ENCODE results near the gene SV2B.

Gene SV2B

GRCh38 chr15:91320101-91320500 lies 220.0 kb downstream of the SV2B start:
- Histone ChIP-seq H2BK12ac (ENCODE audit: low read length) (no peak overlapping the region), H3K27me3 (ENCODE audit: insufficient read depth, low read length) (no peaks in the 10 kb centered on the region), H3K27ac (ENCODE audit: low read depth, low read length) (no peak overlapping the region), H3K4me3 (ENCODE audit: low read depth, low read length) (no peak overlapping the region), H2BK120ac (ENCODE audit: insufficient read depth, low read length, poor library complexity) (no peak overlapping the region), H3K4me1 (ENCODE audit: control insufficient read depth in 1 of 2, insufficient read depth in 2 of 2, low read length in 2 of 2) (no peaks in the 10 kb centered on the region), H3K79me2 (ENCODE audit: control insufficient read depth, insufficient read depth, low read length, poor library complexity) (no peaks in the 10 kb centered on the region), H3K36me3 (ENCODE audit: control insufficient read depth in 1 of 2, insufficient read depth in 2 of 2, low read length in 2 of 2) (no peaks in the 10 kb centered on the region), H3K4me2 (ENCODE audit: low read length) (no peak overlapping the region), H4K91ac (ENCODE audit: low read depth, low read length) (no peak overlapping the region), H4K12ac (ENCODE audit: low read depth, low read length) (no peak overlapping the region), H2AK5ac (ENCODE audit: low read length) (no peak overlapping the region), H2AFZ (ENCODE audit: insufficient read depth, low read length, poor library complexity) (no peak overlapping the region), H3K79me1 (ENCODE audit: low read length) (no peaks in the 10 kb centered on the region), H3K4ac (ENCODE audit: low read depth, low read length) (no peak overlapping the region), H4K8ac (ENCODE audit: low read depth, low read length) (no peak overlapping the region), H3K14ac (ENCODE audit: low read length) (no peak overlapping the region), H3K9ac (ENCODE audit: low read length) (no peak overlapping the region), H3K9me3 (ENCODE audit: insufficient read depth, low read depth, low read length) (no peaks in the 10 kb centered on the region), H3K23ac (ENCODE audit: low read length) (no peak overlapping the region), H2BK5ac (ENCODE audit: low read depth, low read length, poor library complexity) (no peak overlapping the region), H3K18ac (ENCODE audit: low read length) (no peak overlapping the region)
- no peak for DNase-seq
- no CpG with 5 or more reads among the region's 4 CpGs for WGBS (ENCODE audit: extremely low coverage, insufficient coverage, insufficient read length)

- no peak overlapping the region for H2BK5ac ChIP-seq (ENCODE audit: low read depth, low read length, poor library complexity)
- no peak overlapping the region for H2AFZ ChIP-seq (ENCODE audit: insufficient read depth, low read length, poor library complexity)
- no peak overlapping the region for H3K18ac ChIP-seq (ENCODE audit: low read length)
- no peak overlapping the region for H2BK120ac ChIP-seq (ENCODE audit: insufficient read depth, low read length, poor library complexity)
- H3K4me1 ChIP-seq (ENCODE audit: control insufficient read depth in 1 of 2, insufficient read depth in 2 of 2, low read length in 2 of 2), result no peaks in the 10 kb centered on the region
- WGBS (ENCODE audit: extremely low coverage, insufficient coverage, insufficient read length), result no CpG with 5 or more reads among the region's 1 CpG
- no peak overlapping the region for H3K14ac ChIP-seq (ENCODE audit: low read length)
- no peak overlapping the region for H4K8ac ChIP-seq (ENCODE audit: low read depth, low read length)
- no peak overlapping the region for H2BK12ac ChIP-seq (ENCODE audit: low read length)
- H4K12ac ChIP-seq (ENCODE audit: low read depth, low read length), result no peak overlapping the region
- no peaks in the 10 kb centered on the region for H3K36me3 ChIP-seq (ENCODE audit: control insufficient read depth in 1 of 2, insufficient read depth in 2 of 2, low read length in 2 of 2)
- no peak for DNase-seq
- H3K79me1 ChIP-seq (ENCODE audit: low read length), result no peaks in the 10 kb centered on the region
- H3K23ac ChIP-seq (ENCODE audit: low read length), result no peak overlapping the region
- H3K4me2 ChIP-seq (ENCODE audit: low read length), result no peak overlapping the region
- H3K27me3 ChIP-seq (ENCODE audit: insufficient read depth, low read length), result no peaks in the 10 kb centered on the region
- no peaks in the 10 kb centered on the region for H3K79me2 ChIP-seq (ENCODE audit: control insufficient read depth, insufficient read depth, low read length, poor library complexity)
- no peak overlapping the region for H4K91ac ChIP-seq (ENCODE audit: low read depth, low read length)
- no peak overlapping the region for H3K9ac ChIP-seq (ENCODE audit: low read length)
- no peak overlapping the region for H2AK5ac ChIP-seq (ENCODE audit: low read length)
- no peak overlapping the region for H3K27ac ChIP-seq (ENCODE audit: low read depth, low read length)
- H3K4me3 ChIP-seq (ENCODE audit: low read depth, low read length), result no peak overlapping the region
- H3K4ac ChIP-seq (ENCODE audit: low read depth, low read length), result no peak overlapping the region
- peaks cover 1% of the 10 kb centered on the region for H3K9me3 ChIP-seq (ENCODE audit: insufficient read depth, low read depth, low read length)
Measured at GRCh38 chr15:91329914-91330313, 229.9 kb downstream of the SV2B start.

- no CpG with 5 or more reads among the region's 4 CpGs for WGBS (ENCODE audit: extremely low coverage, insufficient coverage, insufficient read length)
- H4K8ac ChIP-seq (ENCODE audit: low read depth, low read length), result no peak overlapping the region
- no peak overlapping the region for H3K18ac ChIP-seq (ENCODE audit: low read length)
- no peak overlapping the region for H2BK120ac ChIP-seq (ENCODE audit: insufficient read depth, low read length, poor library complexity)
- no peak overlapping the region for H4K91ac ChIP-seq (ENCODE audit: low read depth, low read length)
- no peaks in the 10 kb centered on the region for H3K79me1 ChIP-seq (ENCODE audit: low read length)
- H3K79me2 ChIP-seq (ENCODE audit: control insufficient read depth, insufficient read depth, low read length, poor library complexity), result no peaks in the 10 kb centered on the region
- H3K27ac ChIP-seq (ENCODE audit: low read depth, low read length), result no peak overlapping the region
- H2AK5ac ChIP-seq (ENCODE audit: low read length), result no peak overlapping the region
- H4K12ac ChIP-seq (ENCODE audit: low read depth, low read length), result no peak overlapping the region
- no peak overlapping the region for H2BK5ac ChIP-seq (ENCODE audit: low read depth, low read length, poor library complexity)
- H3K14ac ChIP-seq (ENCODE audit: low read length), result no peak overlapping the region
- no peak overlapping the region for H3K23ac ChIP-seq (ENCODE audit: low read length)
- H2BK12ac ChIP-seq (ENCODE audit: low read length), result no peak overlapping the region
- H3K4me2 ChIP-seq (ENCODE audit: low read length), result no peak overlapping the region
- H3K27me3 ChIP-seq (ENCODE audit: insufficient read depth, low read length), result no peaks in the 10 kb centered on the region
- H2AFZ ChIP-seq (ENCODE audit: insufficient read depth, low read length, poor library complexity), result no peak overlapping the region
- no peak overlapping the region for H3K4me3 ChIP-seq (ENCODE audit: low read depth, low read length)
- DNase-seq, result no peak
- H3K9me3 ChIP-seq (ENCODE audit: insufficient read depth, low read depth, low read length), result peaks cover 1% of the 10 kb centered on the region
- no peak overlapping the region for H3K4ac ChIP-seq (ENCODE audit: low read depth, low read length)
- H3K36me3 ChIP-seq (ENCODE audit: control insufficient read depth in 1 of 2, insufficient read depth in 2 of 2, low read length in 2 of 2), result no peaks in the 10 kb centered on the region
- H3K4me1 ChIP-seq (ENCODE audit: control insufficient read depth in 1 of 2, insufficient read depth in 2 of 2, low read length in 2 of 2), result no peaks in the 10 kb centered on the region
- H3K9ac ChIP-seq (ENCODE audit: low read length), result no peak overlapping the region
Measured at GRCh38 chr15:91331581-91331980, 231.5 kb downstream of the SV2B start.

GRCh38 chr15:91335702-91336101 lies 235.6 kb downstream of the SV2B start:
- no peaks in the 10 kb centered on the region for H3K36me3 ChIP-seq (ENCODE audit: control insufficient read depth in 1 of 2, insufficient read depth in 2 of 2, low read length in 2 of 2)
- no peaks in the 10 kb centered on the region for H3K79me2 ChIP-seq (ENCODE audit: control insufficient read depth, insufficient read depth, low read length, poor library complexity)
- H3K4me2 ChIP-seq (ENCODE audit: low read length), result no peak overlapping the region
- H3K14ac ChIP-seq (ENCODE audit: low read length), result no peak overlapping the region
- H3K27me3 ChIP-seq (ENCODE audit: insufficient read depth, low read length), result no peaks in the 10 kb centered on the region
- H3K23ac ChIP-seq (ENCODE audit: low read length), result no peak overlapping the region
- H4K8ac ChIP-seq (ENCODE audit: low read depth, low read length), result no peak overlapping the region
- no peak overlapping the region for H3K4ac ChIP-seq (ENCODE audit: low read depth, low read length)
- H3K18ac ChIP-seq (ENCODE audit: low read length), result no peak overlapping the region
- no peak overlapping the region for H2BK120ac ChIP-seq (ENCODE audit: insufficient read depth, low read length, poor library complexity)
- H3K79me1 ChIP-seq (ENCODE audit: low read length), result no peaks in the 10 kb centered on the region
- no peak overlapping the region for H3K9ac ChIP-seq (ENCODE audit: low read length)
- no peak overlapping the region for H3K4me3 ChIP-seq (ENCODE audit: low read depth, low read length)
- no peak overlapping the region for H2AK5ac ChIP-seq (ENCODE audit: low read length)
- H3K27ac ChIP-seq (ENCODE audit: low read depth, low read length), result no peak overlapping the region
- no peak overlapping the region for H2BK12ac ChIP-seq (ENCODE audit: low read length)
- DNase-seq, result no peak
- no CpG with 5 or more reads among the region's 3 CpGs for WGBS (ENCODE audit: extremely low coverage, insufficient coverage, insufficient read length)
- no peak overlapping the region for H2AFZ ChIP-seq (ENCODE audit: insufficient read depth, low read length, poor library complexity)
- H4K12ac ChIP-seq (ENCODE audit: low read depth, low read length), result no peak overlapping the region
- no peaks in the 10 kb centered on the region for H3K9me3 ChIP-seq (ENCODE audit: insufficient read depth, low read depth, low read length)
- H3K4me1 ChIP-seq (ENCODE audit: control insufficient read depth in 1 of 2, insufficient read depth in 2 of 2, low read length in 2 of 2), result no peaks in the 10 kb centered on the region
- no peak overlapping the region for H2BK5ac ChIP-seq (ENCODE audit: low read depth, low read length, poor library complexity)
- no peak overlapping the region for H4K91ac ChIP-seq (ENCODE audit: low read depth, low read length)
